NAMALWA (cell line): ENCODE measurements around the gene TOX2.

Source experiments
- DNase-seq: peaks from one replicate; pipeline ENCODE4 v3.0.0-alpha.2; 2015; ENCODE audit warnings: low spot score

TOX2 gene

GRCh38 chr20:44106615-44107014, 192.0 kb downstream of the TOX2 start:
- no peak for DNase-seq

- no peak for DNase-seq
Observed at GRCh38 chr20:44109951-44110361, 195.3 kb downstream of the TOX2 start.

GRCh38 chr20:44110816-44111568, 196.3 kb downstream of the TOX2 start:
- DNase-seq, result no peak

- DNase-seq, result no peak
Observed at GRCh38 chr20:44111712-44112335, 197.2 kb downstream of the TOX2 start.

- no peak for DNase-seq
Observed at GRCh38 chr20:44112456-44112855, 197.8 kb downstream of the TOX2 start.

- DNase-seq, result no peak
Observed at GRCh38 chr20:44112889-44113617, 198.4 kb downstream of the TOX2 start.

- DNase-seq, result no peak
Observed at GRCh38 chr20:44113618-44114376, 199.1 kb downstream of the TOX2 start.

- DNase-seq, result no peak
Observed at GRCh38 chr20:44115181-44115580, 200.5 kb downstream of the TOX2 start.

- no peak for DNase-seq
Observed at GRCh38 chr20:44115762-44116644, 201.4 kb downstream of the TOX2 start.

GRCh38 chr20:44117296-44118184, 202.9 kb downstream of the TOX2 start:
- DNase-seq, result no peak

GRCh38 chr20:44118185-44119033, 203.8 kb downstream of the TOX2 start:
- DNase-seq, result no peak
